SU-DHL-6 (cell line): Measurements from ENCODE around the gene ZNF565.

Source experiments
- CTCF ChIP-seq: fragments of 200-600 bp; sonication (generic); IDR thresholded peaks from one replicate; pipeline ENCODE4 v1.5.1; 2017; ENCODE audit warnings: antibody characterized with exemption, mild to moderate bottlenecking, low read length, moderate library complexity; ENCODE audit not compliant: insufficient read depth, poor library complexity, severe bottlenecking
- EZH2phosphoT487 ChIP-seq: fragments of 200-600 bp; sonication (generic), shearing (Covaris generic); conservative IDR thresholded peaks from 2 replicates; pipeline ENCODE4 v1.6.1; 2018; ENCODE audit warnings: mild to moderate bottlenecking, antibody characterized with exemption, low read length, moderate library complexity, mixed read lengths

- TF ChIP-seq CTCF (no peak), EZH2phosphoT487 (no peak)
These were observed 10.9 kb upstream of the ZNF565 start for GRCh38 chr19:36225219-36225892.
